Thoracic aorta (tissue), 2 donors: Measurements from ENCODE around the gene KCNQ2. TPM values are rescaled to one million over a fixed set of nuclear protein-coding genes. Genes with fewer than 3 reads are reported as not detected.

Experiments used
- ATAC-seq: fragments of 150-250 bp; one replicate; pipeline ENCODE4 v1.8.0; 2017; ENCODE audit warnings: low read depth; ENCODE audit not compliant: insufficient number of reproducible peaks, low FRiP score
- DNase-seq: peaks from one replicate; pipeline ENCODE4 v3.0.0-alpha.2; 2020; ENCODE audit warnings: low spot score
- H3K27ac ChIP-seq, 2 donors: fragments of 200-600 bp; sonication (generic); 1 replicate in 1 of 2; 2 replicates in 1 of 2; pipeline ENCODE4 v1.5.1; 2016; ENCODE audit warnings: mild to moderate bottlenecking in 2 of 2, moderate library complexity in 2 of 2
- H3K27me3 ChIP-seq: fragments of 200-600 bp; sonication (generic); replicated peaks from 2 replicates; pipeline ENCODE4 v1.6.0; 2016; ENCODE audit warnings: mild to moderate bottlenecking; ENCODE audit not compliant: insufficient read depth
- H3K36me3 ChIP-seq: fragments of 200-600 bp; sonication (generic); one replicate; pipeline ENCODE4 v1.5.1; 2016
- H3K4me1 ChIP-seq, 2 donors: fragments of 200-600 bp; sonication (generic); 1 replicate in 1 of 2; 2 replicates in 1 of 2; pipeline versions ENCODE4 v1.5.1 to v1.6.0; 2016; ENCODE audit warnings: low read depth in 2 of 2, mild to moderate bottlenecking in 1 of 2; ENCODE audit not compliant: control insufficient read depth in 1 of 2
- H3K4me3 ChIP-seq: fragments of 200-600 bp; sonication (generic); 2 replicates; pipeline ENCODE4 v1.5.1; 2016; ENCODE audit warnings: mild to moderate bottlenecking
- H3K9me3 ChIP-seq: fragments of 200-600 bp; sonication (generic); 2 replicates; pipeline ENCODE4 v1.5.1; 2016
- CTCF ChIP-seq: fragments of 200-600 bp; sonication (generic); IDR thresholded peaks from one replicate; pipeline ENCODE4 v1.5.1; 2019; ENCODE audit warnings: antibody characterized with exemption
- total RNA-seq, 2 donors: library from RNA; depleted of rRNA; stranded (reverse); fragments of >200 nt; gene quantifications; one replicate each; pipeline versions ENCODE4 v1.1.0 to v1.2.3, GENCODE V29; 2016

The KCNQ2 gene
- total RNA-seq, 2 donors from 2014 or later, result not detected

GRCh38 chr20:63394920-63395455, 77.5 kb downstream of the KCNQ2 start:
- DNase-seq (no peak), ATAC-seq (no peak)
- no peak overlapping the region for H3K4me3 ChIP-seq
- peaks cover 4% of the 10 kb centered on the region for H3K9me3 ChIP-seq
- H3K27me3 ChIP-seq, result no peaks in the 10 kb centered on the region
- H3K36me3 ChIP-seq, result no peaks in the 10 kb centered on the region
- TF ChIP-seq CTCF, result no peak
- no peak overlapping the region for H3K27ac ChIP-seq
- H3K4me1 ChIP-seq, result no peaks in the 10 kb centered on the region

- Histone ChIP-seq H3K36me3 (no peaks in the 10 kb centered on the region), H3K9me3 (peaks cover 4% of the 10 kb centered on the region), H3K27me3 (no peaks in the 10 kb centered on the region), H3K4me3 (no peak overlapping the region), H3K4me1 (no peaks in the 10 kb centered on the region), H3K27ac (no peak overlapping the region)
- TF ChIP-seq CTCF, result no peak
- ATAC-seq, result no peak
- no peak for DNase-seq
These were observed 78.2 kb downstream of the KCNQ2 start for GRCh38 chr20:63394069-63394919.

GRCh38 chr20:63393566-63393965, 78.9 kb downstream of the KCNQ2 start:
- DNase-seq (no peak), ATAC-seq (no peak)
- Histone ChIP-seq H3K36me3 (no peaks in the 10 kb centered on the region), H3K4me1 (no peaks in the 10 kb centered on the region), H3K9me3 (peaks cover 4% of the 10 kb centered on the region), H3K27me3 (no peaks in the 10 kb centered on the region), H3K27ac (no peak overlapping the region), H3K4me3 (no peak overlapping the region)
- no peak for TF ChIP-seq CTCF

- ATAC-seq (no peak), DNase-seq (no peak)
- H3K36me3 ChIP-seq, result no peaks in the 10 kb centered on the region
- no peak overlapping the region for H3K27ac ChIP-seq
- H3K4me3 ChIP-seq, result no peak overlapping the region
- no peaks in the 10 kb centered on the region for H3K27me3 ChIP-seq
- peaks cover 4% of the 10 kb centered on the region for H3K9me3 ChIP-seq
- no peaks in the 10 kb centered on the region for H3K4me1 ChIP-seq
- no peak for TF ChIP-seq CTCF
These were observed 79.7 kb downstream of the KCNQ2 start for GRCh38 chr20:63392465-63393365.

GRCh38 chr20:63387917-63388316, 84.5 kb downstream of the KCNQ2 start:
- Histone ChIP-seq H3K4me3 (no peak overlapping the region), H3K36me3 (no peaks in the 10 kb centered on the region), H3K27me3 (no peaks in the 10 kb centered on the region), H3K9me3 (peaks cover 11% of the 10 kb centered on the region), H3K27ac (no peak overlapping the region), H3K4me1 (no peaks in the 10 kb centered on the region)
- no peak for ATAC-seq
- no peak for TF ChIP-seq CTCF
- no peak for DNase-seq
